Mammary microvascular endothelial cell (primary cell): ENCODE data around the gene GLIPR2. TPM values are rescaled to one million over a fixed set of nuclear protein-coding genes. Genes with fewer than 3 reads are reported as not detected.

Experiments used
- total RNA-seq: library from RNA; depleted of rRNA; stranded (reverse); fragments of >200 nt; gene quantifications from 2 replicates; pipeline ENCODE4 v1.2.3, GENCODE V29; 2015

Gene GLIPR2
- total RNA-seq, result 26.0 and 29.0 TPM in 2 replicates

GRCh38 chr9:36136272-36136893 lies at the start of gene GLIPR2:
TSS of gene GLIPR2 (plus strand) at chr9:36136733. CDS start at chr9:36136779, 46 bp downstream.

GRCh38 chr9:36169166-36169565 lies 32.6 kb downstream of the GLIPR2 start, which contains the start of gene CCIN:
TSS of gene CCIN (plus strand) at chr9:36169388. CDS start at chr9:36169503, 115 bp downstream.

GRCh38 chr9:36190388-36191289 lies 54.1 kb downstream of the GLIPR2 start, which contains the start of gene CLTA:
TSS of gene CLTA (plus strand) at chr9:36190921. CDS start at chr9:36191057, 136 bp downstream.

Other genes with a start within 250 kb of the GLIPR2 start
- gene HRCT1, start 230.5 kb upstream of the GLIPR2 start, total RNA-seq, result 0.69 and 2.0 TPM in 2 replicates
- gene SPAAR, start 227.2 kb upstream of the GLIPR2 start, total RNA-seq, result 26.6 and 26.8 TPM in 2 replicates
- gene OR2S2, start 178.6 kb upstream of the GLIPR2 start, total RNA-seq, result not detected in 2 replicates
- gene RECK, start 99.8 kb upstream of the GLIPR2 start, total RNA-seq, result 9.1 and 10.6 TPM in 2 replicates
- 0.15 and 0.60 TPM in 2 replicates for gene CCIN, start 32.7 kb downstream of the GLIPR2 start, total RNA-seq
- gene CLTA, start 54.2 kb downstream of the GLIPR2 start, total RNA-seq, result 457 and 505 TPM in 2 replicates
- gene GNE, start 121.7 kb downstream of the GLIPR2 start, total RNA-seq, result 15.5 and 18.8 TPM in 2 replicates